ENCODE measurements around the gene ADAMTSL3.
"Not testable (repeated sequence)": the region's sequence is repeated elsewhere in the genome, so short reads cannot be mapped to it uniquely, and the experiment has no call there.

Gene ADAMTSL3

DNA sequence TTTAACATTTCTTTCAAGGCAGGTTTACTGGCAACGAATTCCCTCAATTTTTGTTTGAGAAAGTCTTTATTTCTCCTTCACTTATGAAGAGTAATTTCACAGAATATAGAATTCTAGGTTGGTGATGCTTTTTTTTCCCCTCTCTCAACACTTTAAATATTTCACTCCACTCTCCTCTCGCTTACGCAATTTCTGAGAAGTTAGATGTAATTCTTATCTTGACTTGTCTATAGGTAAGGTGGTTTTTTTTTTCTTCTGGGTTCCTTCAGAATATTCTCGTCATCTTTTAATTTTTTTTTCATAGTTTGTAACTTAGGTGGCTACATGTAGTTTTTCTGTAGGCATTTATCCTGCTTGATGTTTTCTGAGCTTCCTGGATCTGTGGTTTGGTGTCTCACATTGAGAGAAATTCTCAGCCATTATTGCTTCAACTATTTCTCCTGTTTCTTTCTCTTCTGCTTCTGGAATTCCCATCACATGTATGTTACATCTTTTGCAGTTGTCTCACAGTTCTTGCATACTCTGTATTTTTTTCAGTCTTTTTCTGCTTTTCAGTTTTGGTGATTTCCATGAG, 392.2 kb downstream of the ADAMTSL3 start:
- TF ChIP-seq ZFX (IDR thresholded peaks at IDR 0.05; ENCODE audit: borderline replicate concordance), result no peak
- no peak for TF ChIP-seq CTCF (IDR thresholded peaks at IDR 0.05)
- no peak overlapping the region for H3K27ac ChIP-seq

DNA sequence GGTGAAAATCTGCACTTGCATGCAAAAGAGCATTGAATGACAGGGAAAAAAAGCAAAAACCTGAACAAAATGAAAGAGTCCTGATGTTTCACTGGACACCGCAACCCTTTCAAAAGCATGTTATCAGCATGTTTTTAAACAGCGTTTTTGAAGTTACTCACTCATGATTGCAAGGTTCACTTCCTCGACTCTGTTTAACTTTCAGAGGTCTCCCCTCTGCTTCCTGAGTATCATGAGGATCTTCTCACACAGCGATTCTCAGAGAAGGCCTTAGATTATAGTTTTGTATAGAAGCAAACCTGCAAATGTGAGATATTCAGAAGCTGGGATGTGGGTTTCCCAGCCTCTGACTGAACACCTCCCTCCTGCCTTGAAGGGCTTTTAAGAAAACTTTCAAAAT, 395.6 kb downstream of the ADAMTSL3 start:
- H3K27ac ChIP-seq, result not testable (repeated sequence)

GRCh38 chr15:84050076-84050475, 396.2 kb downstream of the ADAMTSL3 start:
- TF ChIP-seq CTCF (IDR thresholded peaks at IDR 0.05) (no peak), ZFX (IDR thresholded peaks at IDR 0.05; ENCODE audit: borderline replicate concordance) (no peak)
- H3K27ac ChIP-seq, result no peak overlapping the region

DNA sequence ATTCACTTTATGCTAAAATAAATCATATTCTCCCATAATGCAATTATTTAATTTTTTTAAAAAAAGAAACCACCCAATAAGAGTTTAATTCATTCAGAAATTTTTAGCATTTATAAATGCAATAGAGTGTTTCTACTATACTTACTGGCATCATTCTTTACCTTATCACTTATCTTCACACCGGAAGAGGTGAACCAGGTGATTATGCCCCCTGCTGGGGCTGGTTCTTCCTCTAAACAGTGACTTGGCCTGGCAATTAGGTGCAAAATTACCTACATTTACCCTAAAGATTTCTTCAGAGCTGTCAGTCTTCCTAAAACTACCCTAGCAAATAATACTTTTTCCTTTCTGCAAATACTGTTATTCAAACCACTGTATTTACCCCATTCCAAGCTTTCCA, 397.2 kb downstream of the ADAMTSL3 start:
- H3K27ac ChIP-seq, result not testable (repeated sequence)

GRCh38 chr15:84054544-84054943, 400.6 kb downstream of the ADAMTSL3 start:
- TF ChIP-seq CTCF (IDR thresholded peaks at IDR 0.05), result peak; percentile 45
- H3K27ac ChIP-seq, result not testable (repeated sequence)

DNA sequence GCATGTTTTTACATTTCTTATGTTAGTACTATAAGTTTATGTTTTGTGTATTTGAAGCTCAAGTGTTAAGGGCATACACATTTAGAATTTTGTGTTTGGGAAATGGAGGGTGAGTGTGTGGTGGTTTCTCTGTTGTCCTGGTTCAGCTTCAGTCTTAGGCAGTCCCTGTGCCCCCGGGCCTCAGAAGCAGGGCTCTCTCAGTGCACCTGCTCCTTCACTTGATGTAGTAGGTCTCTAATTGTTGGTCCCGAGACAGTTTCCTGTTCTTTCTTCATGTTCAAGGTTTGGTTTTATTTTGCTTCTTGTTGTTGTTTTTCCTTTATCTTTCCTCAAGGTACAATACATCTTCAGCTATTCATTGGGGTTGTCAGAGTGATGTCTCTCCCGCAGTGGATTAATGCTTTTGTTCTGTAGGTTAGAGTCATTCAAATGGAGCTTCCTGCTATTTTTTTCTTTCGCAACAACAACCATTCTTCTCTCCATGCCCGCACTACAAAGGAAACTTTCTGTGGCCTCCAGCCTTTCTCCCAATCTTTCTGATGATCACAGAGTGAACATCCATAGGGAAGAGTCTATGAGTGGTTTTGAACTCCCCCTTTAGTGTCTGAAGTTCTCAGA, 403.9 kb downstream of the ADAMTSL3 start:
- TF ChIP-seq CTCF (IDR thresholded peaks at IDR 0.05), result no peak
- TF ChIP-seq ZFX (IDR thresholded peaks at IDR 0.05; ENCODE audit: borderline replicate concordance), result no peak
- no peak overlapping the region for H3K27ac ChIP-seq

GRCh38 chr15:84063674-84064073, 409.8 kb downstream of the ADAMTSL3 start:
- H3K27ac ChIP-seq, result not testable (repeated sequence)

- H3K27ac ChIP-seq, result not testable (repeated sequence)
Observed at GRCh38 chr15:84068674-84069073, 414.8 kb downstream of the ADAMTSL3 start.

DNA sequence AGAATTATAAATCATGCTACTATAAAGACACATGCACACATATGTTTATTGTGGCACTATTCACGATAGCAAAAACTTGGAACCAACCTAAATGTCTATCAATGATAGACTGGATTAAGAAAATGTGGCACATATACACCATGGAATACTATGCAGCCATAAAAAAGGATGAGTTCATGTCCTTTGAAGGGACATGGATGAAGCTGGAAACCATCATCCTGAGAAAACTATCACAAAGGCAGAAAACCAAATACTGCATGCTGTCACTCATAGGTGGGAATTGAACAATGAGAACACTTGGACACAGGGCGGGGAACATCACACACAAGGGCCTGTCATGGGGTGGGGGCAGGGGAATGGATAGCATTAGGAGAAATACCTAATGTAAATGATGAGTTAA, 424.1 kb downstream of the ADAMTSL3 start:
- not testable (repeated sequence) for H3K27ac ChIP-seq

GRCh38 chr15:84079325-84079884, 425.5 kb downstream of the ADAMTSL3 start:
- not testable (repeated sequence) for H3K27ac ChIP-seq
